Measurements from ENCODE around the gene UPK3B.
A peak's percentile ranks its signal among the peaks of the same experiment; 100 is the strongest.
"Not testable (repeated sequence)": the region's sequence is repeated elsewhere in the genome, so short reads cannot be mapped to it uniquely, and the experiment has no call there.

UPK3B gene

GRCh38 chr7:76511911-76512885 is 1.8 kb downstream of the UPK3B start:
- H3K4me3 ChIP-seq (ENCODE audit: low read length); H3K36me3 ChIP-seq (ENCODE audit: control insufficient read depth, insufficient read depth, low read length); H3K9ac ChIP-seq (ENCODE audit: low read length); H3K27me3 ChIP-seq (ENCODE audit: control insufficient read depth, insufficient read depth, low read length); H3K9me3 ChIP-seq (ENCODE audit: control insufficient read depth, low read length): not testable (repeated sequence)
- peaks cover 26% of the 10 kb centered on the region for H3K4me1 ChIP-seq (ENCODE audit: control insufficient read depth, insufficient read depth, low read length)

GRCh38 chr7:76512941-76513816 is 2.8 kb downstream of the UPK3B start:
- Histone ChIP-seq H3K9ac (ENCODE audit: low read length) (peak overlapping the region; percentile 43), H3K36me3 (ENCODE audit: control insufficient read depth, insufficient read depth, low read length) (no peaks in the 10 kb centered on the region), H3K27me3 (ENCODE audit: control insufficient read depth, insufficient read depth, low read length) (no peaks in the 10 kb centered on the region), H3K9me3 (ENCODE audit: control insufficient read depth, low read length) (no peaks in the 10 kb centered on the region), H3K4me3 (ENCODE audit: low read length) (no peak overlapping the region), H3K4me1 (ENCODE audit: control insufficient read depth, insufficient read depth, low read length) (peaks cover 26% of the 10 kb centered on the region)

GRCh38 chr7:76513817-76514799 is 3.8 kb downstream of the UPK3B start:
- no peaks in the 10 kb centered on the region for H3K9me3 ChIP-seq (ENCODE audit: control insufficient read depth, low read length)
- H3K4me1 ChIP-seq (ENCODE audit: control insufficient read depth, insufficient read depth, low read length) = peaks cover 26% of the 10 kb centered on the region
- H3K4me3 ChIP-seq (ENCODE audit: low read length) = no peak overlapping the region
- H3K36me3 ChIP-seq (ENCODE audit: control insufficient read depth, insufficient read depth, low read length) = no peaks in the 10 kb centered on the region
- no peaks in the 10 kb centered on the region for H3K27me3 ChIP-seq (ENCODE audit: control insufficient read depth, insufficient read depth, low read length)
- peak overlapping the region; percentile 43 for H3K9ac ChIP-seq (ENCODE audit: low read length)

- Histone ChIP-seq H3K9ac (ENCODE audit: low read length) (no peak overlapping the region), H3K4me3 (ENCODE audit: low read length) (no peak overlapping the region), H3K36me3 (ENCODE audit: control insufficient read depth, insufficient read depth, low read length) (no peaks in the 10 kb centered on the region), H3K27me3 (ENCODE audit: control insufficient read depth, insufficient read depth, low read length) (no peaks in the 10 kb centered on the region), H3K9me3 (ENCODE audit: control insufficient read depth, low read length) (no peaks in the 10 kb centered on the region), H3K4me1 (ENCODE audit: control insufficient read depth, insufficient read depth, low read length) (peaks cover 22% of the 10 kb centered on the region)
Measured at GRCh38 chr7:76514926-76515771, 4.8 kb downstream of the UPK3B start.

GRCh38 chr7:76515999-76516443 is 5.7 kb downstream of the UPK3B start:
- no peaks in the 10 kb centered on the region for H3K27me3 ChIP-seq (ENCODE audit: control insufficient read depth, insufficient read depth, low read length)
- H3K36me3 ChIP-seq (ENCODE audit: control insufficient read depth, insufficient read depth, low read length) = no peaks in the 10 kb centered on the region
- H3K4me3 ChIP-seq (ENCODE audit: low read length) = no peak overlapping the region
- no peaks in the 10 kb centered on the region for H3K9me3 ChIP-seq (ENCODE audit: control insufficient read depth, low read length)
- no peak overlapping the region for H3K9ac ChIP-seq (ENCODE audit: low read length)
- peaks cover 18% of the 10 kb centered on the region for H3K4me1 ChIP-seq (ENCODE audit: control insufficient read depth, insufficient read depth, low read length)

GRCh38 chr7:76516932-76517331 is 6.6 kb downstream of the UPK3B start:
- not testable (repeated sequence) for H3K27me3 ChIP-seq (ENCODE audit: control insufficient read depth, insufficient read depth, low read length); H3K36me3 ChIP-seq (ENCODE audit: control insufficient read depth, insufficient read depth, low read length); H3K4me3 ChIP-seq (ENCODE audit: low read length); H3K9me3 ChIP-seq (ENCODE audit: control insufficient read depth, low read length); H3K9ac ChIP-seq (ENCODE audit: low read length)
- H3K4me1 ChIP-seq (ENCODE audit: control insufficient read depth, insufficient read depth, low read length) = peaks cover 18% of the 10 kb centered on the region

GRCh38 chr7:76526183-76526582 is 15.8 kb downstream of the UPK3B start:
- H3K4me1 ChIP-seq (ENCODE audit: control insufficient read depth, insufficient read depth, low read length); H3K27me3 ChIP-seq (ENCODE audit: control insufficient read depth, insufficient read depth, low read length); H3K9me3 ChIP-seq (ENCODE audit: control insufficient read depth, low read length); H3K9ac ChIP-seq (ENCODE audit: low read length); H3K36me3 ChIP-seq (ENCODE audit: control insufficient read depth, insufficient read depth, low read length); H3K4me3 ChIP-seq (ENCODE audit: low read length): not testable (repeated sequence)

- H3K9me3 ChIP-seq (ENCODE audit: control insufficient read depth, low read length); H3K27me3 ChIP-seq (ENCODE audit: control insufficient read depth, insufficient read depth, low read length); H3K4me1 ChIP-seq (ENCODE audit: control insufficient read depth, insufficient read depth, low read length); H3K9ac ChIP-seq (ENCODE audit: low read length); H3K4me3 ChIP-seq (ENCODE audit: low read length); H3K36me3 ChIP-seq (ENCODE audit: control insufficient read depth, insufficient read depth, low read length): not testable (repeated sequence)
Measured at GRCh38 chr7:76531643-76532042, 21.3 kb downstream of the UPK3B start.

GRCh38 chr7:76543197-76543596 is 32.8 kb downstream of the UPK3B start, which contains the start of gene SPDYE16:
Gene SPDYE16 (minus strand): TSS chr7:76543297. CDS start chr7:76541459, 1,838 bp downstream.
- not testable (repeated sequence) for H3K9me3 ChIP-seq (ENCODE audit: control insufficient read depth, low read length); H3K36me3 ChIP-seq (ENCODE audit: control insufficient read depth, insufficient read depth, low read length); H3K27me3 ChIP-seq (ENCODE audit: control insufficient read depth, insufficient read depth, low read length); H3K4me1 ChIP-seq (ENCODE audit: control insufficient read depth, insufficient read depth, low read length); H3K4me3 ChIP-seq (ENCODE audit: low read length); H3K9ac ChIP-seq (ENCODE audit: low read length)

GRCh38 chr7:76549025-76549854 is 38.9 kb downstream of the UPK3B start:
- H3K9me3 ChIP-seq (ENCODE audit: control insufficient read depth, low read length); H3K4me3 ChIP-seq (ENCODE audit: low read length); H3K36me3 ChIP-seq (ENCODE audit: control insufficient read depth, insufficient read depth, low read length); H3K27me3 ChIP-seq (ENCODE audit: control insufficient read depth, insufficient read depth, low read length); H3K4me1 ChIP-seq (ENCODE audit: control insufficient read depth, insufficient read depth, low read length): not testable (repeated sequence)
- H3K9ac ChIP-seq (ENCODE audit: low read length) = peak overlapping the region; percentile 84

Measured in mucosa of stomach (tissue), 1 donor.